Coronary artery (tissue), 2 donors: Measurements from ENCODE around the gene IQCF5.

Experiments
- DNase-seq: peaks from one replicate; pipeline ENCODE4 v3.0.0-alpha.2; 2017; ENCODE audit warnings: low spot score
- H3K27ac ChIP-seq, 2 donors: fragments of 200-600 bp; sonication (generic); one replicate each; pipeline ENCODE4 v1.5.1; 2016 to 2019
- H3K4me3 ChIP-seq: fragments of 200-600 bp; sonication (generic); 2 replicates; pipeline ENCODE4 v1.5.1; 2016; ENCODE audit warnings: mild to moderate bottlenecking, moderate library complexity
- TF ChIP-seq, protein P1 (sequence below): fragments of 200-600 bp; sonication (generic); IDR thresholded peaks from one replicate; pipeline ENCODE4 v1.5.1; 2019; ENCODE audit warnings: antibody characterized with exemption

Gene IQCF5

DNA sequence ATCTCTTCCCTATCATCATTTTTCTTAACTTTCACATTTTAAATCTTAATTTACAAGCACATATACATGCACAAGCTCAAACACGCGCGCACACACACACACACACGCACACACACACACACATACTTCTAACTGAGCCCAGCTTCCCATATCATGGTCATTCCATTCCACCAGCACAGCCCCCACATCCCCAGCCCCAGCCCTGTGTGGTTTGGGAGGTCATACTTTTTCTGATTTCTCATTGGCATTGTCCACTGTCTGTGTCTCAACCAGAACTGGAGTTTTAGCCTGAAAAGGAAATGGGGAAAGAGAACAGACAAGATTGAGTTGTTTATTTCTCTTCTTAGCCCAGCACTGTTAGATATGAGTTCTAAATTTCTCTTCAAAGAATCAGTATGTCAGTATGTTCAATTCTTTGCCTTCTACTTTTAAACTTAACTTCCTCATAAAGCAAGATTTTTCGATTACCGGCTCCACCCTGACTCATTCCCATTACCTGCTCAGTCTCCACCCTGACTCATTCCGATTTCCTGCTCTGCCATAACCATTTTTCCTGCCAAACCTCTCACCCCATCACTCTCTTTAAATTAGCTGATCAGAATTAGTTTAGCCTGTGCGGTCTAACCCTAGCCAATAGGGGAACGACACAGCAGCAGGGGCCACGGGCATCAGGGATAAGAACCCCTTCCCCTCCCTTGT is 21.4 kb upstream of the IQCF5 start:
- no peak for DNase-seq
- H3K4me3 ChIP-seq: no peak overlapping the region
- TF ChIP-seq, protein P1, sequence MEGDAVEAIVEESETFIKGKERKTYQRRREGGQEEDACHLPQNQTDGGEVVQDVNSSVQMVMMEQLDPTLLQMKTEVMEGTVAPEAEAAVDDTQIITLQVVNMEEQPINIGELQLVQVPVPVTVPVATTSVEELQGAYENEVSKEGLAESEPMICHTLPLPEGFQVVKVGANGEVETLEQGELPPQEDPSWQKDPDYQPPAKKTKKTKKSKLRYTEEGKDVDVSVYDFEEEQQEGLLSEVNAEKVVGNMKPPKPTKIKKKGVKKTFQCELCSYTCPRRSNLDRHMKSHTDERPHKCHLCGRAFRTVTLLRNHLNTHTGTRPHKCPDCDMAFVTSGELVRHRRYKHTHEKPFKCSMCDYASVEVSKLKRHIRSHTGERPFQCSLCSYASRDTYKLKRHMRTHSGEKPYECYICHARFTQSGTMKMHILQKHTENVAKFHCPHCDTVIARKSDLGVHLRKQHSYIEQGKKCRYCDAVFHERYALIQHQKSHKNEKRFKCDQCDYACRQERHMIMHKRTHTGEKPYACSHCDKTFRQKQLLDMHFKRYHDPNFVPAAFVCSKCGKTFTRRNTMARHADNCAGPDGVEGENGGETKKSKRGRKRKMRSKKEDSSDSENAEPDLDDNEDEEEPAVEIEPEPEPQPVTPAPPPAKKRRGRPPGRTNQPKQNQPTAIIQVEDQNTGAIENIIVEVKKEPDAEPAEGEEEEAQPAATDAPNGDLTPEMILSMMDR: no peak
- no peak overlapping the region for H3K27ac ChIP-seq

DNA sequence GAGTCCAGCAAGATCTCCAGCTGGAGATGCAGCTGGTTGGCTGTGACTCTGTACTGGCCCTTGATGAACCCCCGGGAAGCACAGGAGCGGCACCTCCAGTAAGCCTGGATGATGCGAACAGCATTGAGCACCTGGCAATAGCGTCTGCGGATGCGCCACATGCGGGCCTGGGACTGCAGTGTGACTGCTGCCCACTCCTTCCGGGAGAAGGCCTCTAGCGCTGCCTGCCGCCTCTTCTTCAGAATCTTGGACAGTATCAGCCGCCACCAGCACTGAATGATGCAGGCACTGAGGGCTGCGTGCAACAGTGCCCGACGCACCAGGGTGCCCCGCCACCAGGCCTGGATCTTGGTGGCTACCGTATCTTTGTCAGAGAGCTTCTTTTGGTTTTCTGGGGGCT is 19.5 kb upstream of the IQCF5 start:
- Histone ChIP-seq H3K4me3 (no peak overlapping the region), H3K27ac (no peak overlapping the region)
- TF ChIP-seq, protein P1: no peak
- DNase-seq: no peak

DNA sequence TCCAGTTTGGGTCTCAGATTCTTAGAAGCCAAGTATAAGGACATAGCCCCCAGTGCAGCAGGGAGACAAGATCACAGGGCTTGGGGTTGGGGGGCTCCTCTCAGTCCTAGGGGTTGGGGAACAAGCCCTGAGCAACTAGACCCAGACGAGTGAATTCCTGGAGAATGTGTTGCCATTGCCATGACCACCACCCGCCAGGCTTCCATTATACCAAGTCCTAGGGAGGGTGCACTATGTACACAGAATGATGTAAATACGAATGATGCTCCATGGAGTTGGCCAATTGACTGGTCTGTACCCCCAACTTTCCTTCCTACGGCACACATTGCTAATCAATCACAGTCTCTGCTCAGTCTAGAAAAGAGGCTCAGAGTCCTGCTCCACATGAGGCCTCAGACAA is 19.0 kb upstream of the IQCF5 start:
- H3K4me3 ChIP-seq: no peak overlapping the region
- H3K27ac ChIP-seq: no peak overlapping the region
- TF ChIP-seq, protein P1: no peak
- no peak for DNase-seq

DNA sequence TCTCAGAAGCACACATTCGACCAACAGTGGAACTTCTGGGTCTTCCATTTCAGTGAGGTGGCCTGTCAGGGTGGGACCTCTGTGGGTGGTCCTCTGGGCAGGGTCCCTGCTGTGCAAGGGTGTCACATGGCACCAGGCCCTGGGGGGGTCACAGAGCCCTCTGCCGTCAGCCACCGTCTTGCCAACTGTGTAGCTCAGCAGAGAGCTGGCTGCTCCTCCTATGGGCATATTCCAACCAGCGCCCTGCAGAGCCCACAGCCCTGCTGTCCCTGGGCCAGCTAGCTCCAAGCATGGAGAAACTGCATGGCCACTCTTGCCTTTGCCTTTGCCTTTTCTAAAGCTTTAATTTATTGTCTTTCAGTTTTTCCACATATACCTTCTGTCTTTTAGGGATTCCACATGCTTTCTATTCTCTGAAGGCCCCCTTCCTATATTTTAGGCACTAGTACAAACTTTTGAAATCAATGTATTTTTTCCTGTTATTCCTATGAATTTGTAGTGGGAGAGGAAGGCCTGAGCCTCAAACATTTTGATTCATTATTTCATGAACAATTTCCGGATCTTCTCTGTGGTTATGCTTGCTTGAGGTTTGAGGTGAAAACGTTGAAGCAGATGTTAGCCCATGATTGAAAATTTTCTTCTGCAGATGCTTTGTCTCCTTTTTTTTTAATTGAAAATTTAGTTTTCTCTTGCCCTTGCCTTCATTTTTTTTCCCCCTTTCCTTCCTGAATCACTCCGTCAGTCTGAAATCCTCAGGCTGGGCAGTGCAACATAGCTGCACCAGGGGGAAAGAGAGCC is 16.0 kb upstream of the IQCF5 start:
- TF ChIP-seq, protein P1: no peak
- DNase-seq: no peak
- no peak overlapping the region for H3K27ac ChIP-seq
- no peak overlapping the region for H3K4me3 ChIP-seq

DNA sequence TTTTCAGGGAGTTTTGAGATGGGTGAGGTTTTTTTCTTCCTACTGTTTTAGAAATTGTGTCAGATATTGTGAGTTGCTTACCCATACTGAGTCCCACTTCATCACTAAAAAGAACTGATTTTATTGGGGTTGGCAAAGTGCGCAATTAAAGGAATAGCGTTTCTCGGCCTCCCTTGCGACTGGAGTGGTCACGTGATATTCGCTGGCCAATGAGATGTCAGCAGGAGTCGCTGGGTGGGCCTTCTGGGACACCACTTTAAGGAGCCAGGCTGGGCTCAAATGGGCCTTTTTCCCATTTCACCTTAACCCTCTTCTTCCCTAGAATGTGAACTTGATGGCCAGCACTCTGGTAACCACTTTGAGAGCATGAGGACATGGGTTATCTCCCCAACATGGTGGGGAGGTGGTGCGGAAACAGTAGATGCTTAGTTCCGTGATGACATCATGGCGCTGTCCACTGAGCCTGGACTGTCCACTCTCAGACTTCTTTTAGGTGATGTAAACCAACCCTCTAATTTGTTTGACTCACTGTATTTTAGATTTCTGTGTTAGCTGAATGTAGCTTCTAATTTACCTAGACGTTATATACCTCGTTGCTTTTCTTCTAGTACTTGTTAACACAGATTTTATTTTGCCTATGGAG is 13.2 kb upstream of the IQCF5 start:
- TF ChIP-seq, protein P1: no peak
- H3K27ac ChIP-seq: no peak overlapping the region
- no peak for DNase-seq
- no peak overlapping the region for H3K4me3 ChIP-seq

DNA sequence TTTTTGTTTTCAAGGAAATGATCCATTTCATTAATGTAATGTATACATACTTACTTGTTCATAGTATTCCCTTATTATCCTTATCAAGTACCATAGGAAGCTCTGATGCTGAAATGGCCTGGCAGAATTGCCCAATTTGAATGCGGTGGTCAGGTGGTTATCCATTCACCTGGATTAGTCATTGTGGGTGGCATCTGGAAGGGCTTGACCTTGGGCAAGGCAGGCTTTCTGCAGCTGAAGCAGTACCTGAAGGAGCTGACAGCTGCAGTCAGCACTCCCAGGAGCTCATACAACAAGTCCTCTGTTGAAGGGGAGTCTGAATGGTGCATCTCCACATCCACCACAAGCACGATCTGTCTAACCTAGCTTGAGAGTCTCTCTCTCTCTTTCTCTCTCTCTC is 12.2 kb upstream of the IQCF5 start:
- Histone ChIP-seq H3K27ac (no peak overlapping the region), H3K4me3 (no peak overlapping the region)
- TF ChIP-seq, protein P1: no peak
- DNase-seq: no peak
